VCaP (cell line): ENCODE measurements around the gene DENND2C.

ENCODE experiments used
- H3K27ac ChIP-seq: fragments of 450-650 bp; 2 replicates; pipeline ENCODE4 v1.5.1; 2017
- TF ChIP-seq, protein P1 (sequence below): fragments of 450-650 bp; conservative IDR thresholded peaks from 2 replicates; pipeline ENCODE4 v1.5.1; 2017; ENCODE audit warnings: mild to moderate bottlenecking, moderate library complexity

DENND2C gene

DNA sequence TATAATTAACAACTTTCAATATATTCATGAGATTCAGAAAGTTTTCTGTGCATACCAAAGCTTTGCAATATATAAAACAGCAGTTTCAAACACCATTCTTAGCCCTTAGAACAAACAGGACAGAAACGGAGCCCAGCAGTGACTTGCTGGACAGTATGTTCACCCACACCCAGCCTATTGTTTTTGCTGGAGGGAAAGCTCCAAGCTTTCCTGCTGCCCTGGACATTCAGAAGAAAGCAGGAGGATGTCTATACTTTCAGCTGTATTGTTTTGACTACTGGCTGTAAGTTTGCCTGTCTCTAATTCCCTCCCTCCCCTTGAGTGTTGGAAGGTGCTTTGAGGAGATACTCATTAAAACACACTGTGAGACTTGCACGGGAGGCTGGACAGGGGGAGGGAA lies 9.6 kb downstream of the DENND2C start:
- no peak overlapping the region for H3K27ac ChIP-seq
- TF ChIP-seq, protein P1, sequence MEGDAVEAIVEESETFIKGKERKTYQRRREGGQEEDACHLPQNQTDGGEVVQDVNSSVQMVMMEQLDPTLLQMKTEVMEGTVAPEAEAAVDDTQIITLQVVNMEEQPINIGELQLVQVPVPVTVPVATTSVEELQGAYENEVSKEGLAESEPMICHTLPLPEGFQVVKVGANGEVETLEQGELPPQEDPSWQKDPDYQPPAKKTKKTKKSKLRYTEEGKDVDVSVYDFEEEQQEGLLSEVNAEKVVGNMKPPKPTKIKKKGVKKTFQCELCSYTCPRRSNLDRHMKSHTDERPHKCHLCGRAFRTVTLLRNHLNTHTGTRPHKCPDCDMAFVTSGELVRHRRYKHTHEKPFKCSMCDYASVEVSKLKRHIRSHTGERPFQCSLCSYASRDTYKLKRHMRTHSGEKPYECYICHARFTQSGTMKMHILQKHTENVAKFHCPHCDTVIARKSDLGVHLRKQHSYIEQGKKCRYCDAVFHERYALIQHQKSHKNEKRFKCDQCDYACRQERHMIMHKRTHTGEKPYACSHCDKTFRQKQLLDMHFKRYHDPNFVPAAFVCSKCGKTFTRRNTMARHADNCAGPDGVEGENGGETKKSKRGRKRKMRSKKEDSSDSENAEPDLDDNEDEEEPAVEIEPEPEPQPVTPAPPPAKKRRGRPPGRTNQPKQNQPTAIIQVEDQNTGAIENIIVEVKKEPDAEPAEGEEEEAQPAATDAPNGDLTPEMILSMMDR = no peak

DNA sequence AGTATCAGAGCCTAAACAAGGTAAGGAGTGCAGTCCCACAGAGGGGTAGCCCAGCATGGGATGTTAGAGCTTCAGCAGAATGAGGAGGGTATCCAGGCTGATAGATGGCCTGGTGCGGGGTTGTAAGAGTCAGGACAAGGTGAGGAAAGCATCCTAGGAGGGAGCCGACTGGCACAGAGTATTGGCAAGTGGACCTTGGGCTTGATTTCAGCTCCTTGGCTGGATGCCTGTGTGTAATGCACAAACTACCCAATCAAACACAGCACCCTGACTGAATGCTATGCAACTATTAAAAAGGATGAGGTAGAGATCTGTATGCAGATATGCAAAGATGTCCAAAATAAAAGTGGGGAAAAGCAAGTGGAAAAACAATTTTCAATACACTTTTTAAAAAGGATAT lies 18.0 kb downstream of the DENND2C start:
- TF ChIP-seq, protein P1 = no peak
- H3K27ac ChIP-seq = no peak overlapping the region

DNA sequence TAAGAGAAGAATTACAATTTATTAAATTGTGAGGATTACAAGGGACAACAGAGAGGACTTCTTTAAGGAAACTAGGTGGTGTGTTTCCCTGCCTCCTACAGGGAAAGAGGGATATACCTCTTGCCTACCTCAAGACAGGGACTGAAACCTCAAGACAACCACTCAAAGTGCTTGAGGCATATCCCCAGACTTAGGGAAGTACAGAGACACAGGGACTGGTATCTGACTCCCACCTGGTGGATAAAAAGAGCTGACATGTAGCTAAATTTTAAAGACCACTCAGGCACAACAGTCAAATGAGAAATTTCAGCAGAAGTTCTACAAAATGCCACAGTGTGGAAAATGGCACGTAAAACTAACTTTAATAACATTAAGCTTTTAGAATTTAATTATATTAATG lies 21.3 kb downstream of the DENND2C start:
- no peak overlapping the region for H3K27ac ChIP-seq
- TF ChIP-seq, protein P1 = no peak

DNA sequence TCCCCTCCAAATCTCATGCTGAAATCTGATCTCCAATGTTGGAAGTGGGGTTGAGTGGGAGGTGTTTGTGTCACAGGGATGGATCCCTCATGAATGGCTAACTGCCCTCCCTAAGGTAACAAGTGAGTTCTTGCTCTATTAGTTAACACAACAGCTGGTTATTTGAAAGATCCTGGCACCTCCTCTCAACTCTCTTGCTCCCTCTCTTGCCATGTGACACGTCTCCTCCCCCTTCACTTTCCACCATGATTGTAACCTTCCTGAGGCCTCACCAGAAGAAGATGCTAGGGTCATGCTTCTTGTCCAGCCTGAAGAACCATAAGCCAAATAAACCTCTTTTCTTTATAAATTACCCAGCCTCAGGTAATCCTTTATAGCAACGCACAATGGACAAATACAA lies 28.5 kb downstream of the DENND2C start:
- TF ChIP-seq, protein P1 = no peak
- no peak overlapping the region for H3K27ac ChIP-seq

DNA sequence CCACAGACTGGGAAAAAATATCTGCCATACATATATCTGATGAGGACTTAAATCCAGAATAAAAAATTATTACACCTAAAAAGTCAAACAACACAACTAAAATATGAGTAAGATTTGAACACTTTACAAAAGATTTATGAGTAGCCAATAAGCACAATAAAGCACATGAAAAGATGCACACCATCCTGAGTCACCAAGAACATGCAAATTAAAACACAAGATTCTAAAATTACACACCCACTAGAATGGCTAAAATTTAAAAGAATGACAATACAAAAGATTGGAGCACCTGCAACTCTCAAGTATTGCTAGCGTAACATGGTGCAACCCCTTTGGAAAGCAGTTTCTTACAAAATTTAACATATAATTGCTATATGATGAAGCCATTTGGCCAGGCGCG lies 30.9 kb downstream of the DENND2C start:
- TF ChIP-seq, protein P1 = no peak
- no peak overlapping the region for H3K27ac ChIP-seq

DNA sequence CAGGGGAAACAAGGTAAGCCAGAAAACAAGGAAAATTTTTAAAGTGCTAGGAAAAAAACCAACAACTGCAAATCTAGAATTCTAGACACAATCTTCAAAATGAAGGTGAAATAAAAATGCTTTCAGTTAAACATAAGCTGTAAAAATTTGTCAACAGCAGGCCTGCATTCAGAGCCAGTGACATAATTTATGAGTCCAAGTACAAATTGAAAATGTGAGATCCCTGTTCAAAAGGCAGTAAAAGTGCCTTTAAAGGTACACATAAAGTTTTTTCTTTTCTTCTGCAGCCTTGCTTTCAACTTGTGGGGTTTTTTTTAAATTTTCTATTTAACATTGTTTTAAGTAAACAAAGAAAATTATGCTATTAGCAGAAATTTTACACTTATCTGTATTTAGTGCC lies 37.4 kb downstream of the DENND2C start:
- TF ChIP-seq, protein P1 = no peak
- no peak overlapping the region for H3K27ac ChIP-seq

DNA sequence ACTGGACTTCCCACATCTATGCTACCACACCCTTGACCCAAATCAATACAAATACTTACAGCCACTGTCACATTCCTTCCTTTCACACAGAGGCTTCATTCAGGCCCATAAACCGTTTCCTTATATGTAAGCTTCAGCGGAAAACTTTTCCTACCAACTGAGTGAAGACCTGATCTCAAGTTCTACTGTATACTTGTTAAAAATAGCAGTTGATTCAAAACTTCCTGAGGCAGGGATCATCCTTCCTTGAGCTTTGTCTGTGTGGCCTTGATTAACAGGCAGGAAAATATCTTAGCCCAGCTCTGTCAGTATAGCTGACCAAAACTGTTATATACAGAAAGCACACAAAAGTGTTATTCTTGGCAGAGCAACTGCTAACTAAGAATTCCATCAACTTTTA lies 42.7 kb downstream of the DENND2C start:
- no peak overlapping the region for H3K27ac ChIP-seq
- TF ChIP-seq, protein P1 = no peak

DNA sequence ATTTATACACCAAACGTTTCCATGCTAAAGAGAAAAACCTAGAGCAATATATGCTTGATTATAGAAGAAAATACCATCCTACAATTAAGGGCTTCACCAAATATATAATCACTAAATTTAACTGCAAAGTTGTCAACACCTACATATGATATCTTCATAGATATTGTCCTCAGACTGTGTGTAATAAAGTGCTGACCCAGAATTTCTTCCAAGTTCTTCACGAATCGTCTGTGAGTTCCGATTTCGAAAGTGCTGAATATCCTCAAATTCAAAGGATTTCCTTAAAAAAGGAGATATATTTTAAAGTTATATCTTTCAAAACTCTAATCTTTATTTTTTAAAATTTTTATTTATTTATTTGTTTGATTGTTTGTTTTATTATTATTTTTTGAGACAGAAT lies 46.5 kb downstream of the DENND2C start:
- TF ChIP-seq, protein P1 = no peak
- no peak overlapping the region for H3K27ac ChIP-seq
